Nephron (organoid): ENCODE data around the gene ATP11A.

ENCODE experiments used
- H3K27ac Mint-ChIP-seq, 3 experiments: 2 replicates each; pipeline ENCODE4 v1.8.0; 2020; ENCODE audit warnings: mixed read lengths in 3 of 3, mild to moderate bottlenecking in 2 of 3, moderate library complexity in 1 of 3
- H3K27me3 Mint-ChIP-seq: 2 replicates; pipeline ENCODE4 v1.8.0; 2021; ENCODE audit warnings: low read depth, mild to moderate bottlenecking, moderate library complexity, mixed read lengths
- H3K36me3 Mint-ChIP-seq: 2 replicates; pipeline ENCODE4 v1.8.0; 2020; ENCODE audit warnings: low read depth, mixed read lengths
- H3K4me1 Mint-ChIP-seq: 2 replicates; pipeline ENCODE4 v1.8.0; 2020; ENCODE audit warnings: mixed read lengths
- H3K4me3 Mint-ChIP-seq, 3 experiments: 2 replicates each; pipeline ENCODE4 v1.8.0; 2020; ENCODE audit warnings: mild to moderate bottlenecking in 3 of 3, mixed read lengths in 3 of 3, moderate library complexity in 2 of 3
- H3K9me3 Mint-ChIP-seq: 2 replicates; pipeline ENCODE4 v1.8.0; 2020; ENCODE audit warnings: mixed read lengths
- TF ChIP-seq, protein P1 (sequence below), 3 experiments: fragments of 200-600 bp; sonication (generic); IDR thresholded peaks; one replicate each; pipeline ENCODE4 v1.5.0; 2021; ENCODE audit warnings: antibody characterized with exemption in 3 of 3; ENCODE audit not compliant: unreplicated experiment in 3 of 3

The ATP11A gene

DNA sequence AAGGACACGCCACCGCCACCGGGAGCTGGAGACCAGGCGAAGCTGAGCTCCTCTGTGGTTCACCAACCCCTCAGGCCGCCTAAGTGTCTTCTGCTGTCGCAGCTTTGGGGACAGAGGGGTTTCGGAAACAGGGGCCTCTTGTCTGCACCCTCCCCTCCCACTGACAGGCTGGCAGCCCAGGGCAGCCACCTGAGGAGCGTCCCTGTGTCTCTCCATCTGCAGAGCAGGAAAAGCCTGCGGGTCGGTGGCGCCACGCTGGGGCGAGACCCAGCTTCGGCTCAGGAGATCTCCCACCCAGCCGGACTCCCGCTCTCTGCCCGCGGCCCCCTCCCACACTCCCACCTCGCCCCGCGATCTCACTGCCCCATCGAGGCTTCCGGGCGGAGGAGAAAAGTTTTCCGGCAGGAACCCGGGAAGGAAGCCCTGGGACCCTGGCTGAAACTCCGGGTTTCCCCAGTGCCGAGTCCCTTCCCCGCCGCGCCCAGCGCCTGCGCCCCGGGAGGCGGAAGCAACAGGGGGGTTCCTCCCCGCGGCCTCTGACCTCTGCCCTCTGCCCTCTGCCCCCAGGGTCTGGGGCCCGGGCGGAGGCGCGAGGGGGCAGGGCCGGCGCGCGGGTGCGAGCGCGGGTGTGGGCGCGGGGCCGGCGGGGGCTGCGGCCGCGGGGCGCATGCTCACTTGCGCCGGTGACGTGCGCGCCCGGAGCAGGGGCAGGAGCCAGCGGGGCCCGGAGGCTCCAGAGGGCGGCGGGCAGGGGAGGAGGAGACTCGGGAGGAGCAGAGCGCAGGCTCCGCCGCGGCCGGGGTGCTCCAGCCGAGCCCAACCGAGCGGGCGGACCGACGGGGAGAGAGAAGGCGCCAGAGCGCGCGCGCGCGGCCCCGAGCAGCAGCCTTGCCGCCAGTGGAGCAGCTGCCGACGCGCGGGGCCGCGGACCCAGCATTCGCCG, at the start of gene ATP11A:
Gene ATP11A, plus strand, starts transcription at position 736 of the 943 bp plus-strand sequence. CDS start 379 bp downstream, outside the sequence.
- Mint-ChIP-seq H3K4me3 (peak within 1 kb of the TSS; percentile 87 to 88 (median 87)), H3K27me3 (peaks cover 23% of the 10 kb centered on the region), H3K4me1 (peaks cover 44% of the 10 kb centered on the region), H3K27ac (peak within 1 kb of the TSS; percentile 76 to 87 (median 76)), H3K36me3 (no peaks in the 10 kb centered on the region), H3K9me3 (no peaks in the 10 kb centered on the region)
- TF ChIP-seq, protein P1, sequence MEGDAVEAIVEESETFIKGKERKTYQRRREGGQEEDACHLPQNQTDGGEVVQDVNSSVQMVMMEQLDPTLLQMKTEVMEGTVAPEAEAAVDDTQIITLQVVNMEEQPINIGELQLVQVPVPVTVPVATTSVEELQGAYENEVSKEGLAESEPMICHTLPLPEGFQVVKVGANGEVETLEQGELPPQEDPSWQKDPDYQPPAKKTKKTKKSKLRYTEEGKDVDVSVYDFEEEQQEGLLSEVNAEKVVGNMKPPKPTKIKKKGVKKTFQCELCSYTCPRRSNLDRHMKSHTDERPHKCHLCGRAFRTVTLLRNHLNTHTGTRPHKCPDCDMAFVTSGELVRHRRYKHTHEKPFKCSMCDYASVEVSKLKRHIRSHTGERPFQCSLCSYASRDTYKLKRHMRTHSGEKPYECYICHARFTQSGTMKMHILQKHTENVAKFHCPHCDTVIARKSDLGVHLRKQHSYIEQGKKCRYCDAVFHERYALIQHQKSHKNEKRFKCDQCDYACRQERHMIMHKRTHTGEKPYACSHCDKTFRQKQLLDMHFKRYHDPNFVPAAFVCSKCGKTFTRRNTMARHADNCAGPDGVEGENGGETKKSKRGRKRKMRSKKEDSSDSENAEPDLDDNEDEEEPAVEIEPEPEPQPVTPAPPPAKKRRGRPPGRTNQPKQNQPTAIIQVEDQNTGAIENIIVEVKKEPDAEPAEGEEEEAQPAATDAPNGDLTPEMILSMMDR (IDR thresholded peaks at IDR 0.05; ENCODE audit: unreplicated experiment in 3 of 3): no peak

DNA sequence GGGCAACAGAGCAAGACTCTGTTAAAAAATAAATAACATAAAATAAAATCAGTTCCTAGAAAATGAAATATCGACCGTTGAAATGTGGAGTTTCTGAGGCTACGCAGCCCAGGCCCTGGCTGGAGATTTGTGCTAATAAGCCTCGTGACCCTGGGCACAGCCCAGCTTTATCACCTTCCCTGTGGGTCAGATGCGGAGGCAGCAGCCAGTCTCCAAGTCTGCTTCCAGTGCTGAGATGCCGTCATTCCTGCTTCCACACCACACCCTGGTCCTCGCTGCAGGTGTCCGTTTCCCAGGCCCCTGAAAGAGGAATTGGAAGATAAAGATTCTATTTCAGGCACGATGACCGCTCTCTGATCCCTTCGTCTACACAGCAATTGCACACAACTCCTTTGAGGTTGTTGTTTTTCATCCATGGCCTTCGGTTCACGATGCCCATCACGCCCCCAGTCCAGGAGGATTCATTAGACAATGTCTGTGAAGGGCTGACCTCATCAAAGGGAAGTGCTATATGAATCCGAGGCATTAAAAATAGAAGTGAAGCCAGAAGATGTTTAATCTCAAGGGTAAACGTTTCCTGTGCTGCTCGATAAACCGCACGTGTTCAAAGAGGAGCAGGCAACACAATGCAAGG, 48.3 kb upstream of the ATP11A start:
- Mint-ChIP-seq H3K27ac (no peak overlapping the region), H3K9me3 (no peaks in the 10 kb centered on the region), H3K4me1 (no peaks in the 10 kb centered on the region), H3K27me3 (peaks cover 42% of the 10 kb centered on the region), H3K4me3 (no peak overlapping the region), H3K36me3 (no peaks in the 10 kb centered on the region)
- TF ChIP-seq, protein P1 (IDR thresholded peaks at IDR 0.05; ENCODE audit: unreplicated experiment in 3 of 3): no peak

DNA sequence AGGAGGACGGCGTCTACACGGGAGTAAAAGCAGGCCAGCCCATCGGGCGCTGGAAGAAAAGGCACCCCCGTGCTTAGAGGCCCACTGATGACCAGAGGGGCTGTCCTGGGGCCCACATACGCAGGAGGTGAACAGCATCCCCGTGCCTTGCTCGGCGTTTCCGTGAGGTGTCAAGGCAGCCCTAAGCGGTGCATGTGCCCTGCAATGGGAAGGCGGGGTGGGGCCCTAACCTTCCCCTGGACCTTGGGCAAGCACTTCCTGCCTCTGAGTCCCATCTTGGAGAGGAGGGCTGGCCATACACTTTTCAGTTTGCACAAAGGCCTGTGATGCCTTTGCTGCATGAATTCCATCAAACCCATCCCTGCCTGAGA, 47.8 kb upstream of the ATP11A start:
- Mint-ChIP-seq H3K4me3 (no peak overlapping the region), H3K9me3 (no peaks in the 10 kb centered on the region), H3K27me3 (peaks cover 42% of the 10 kb centered on the region), H3K27ac (no peak overlapping the region), H3K36me3 (no peaks in the 10 kb centered on the region), H3K4me1 (no peaks in the 10 kb centered on the region)
- TF ChIP-seq, protein P1 (IDR thresholded peaks at IDR 0.05; ENCODE audit: unreplicated experiment in 3 of 3): no peak

DNA sequence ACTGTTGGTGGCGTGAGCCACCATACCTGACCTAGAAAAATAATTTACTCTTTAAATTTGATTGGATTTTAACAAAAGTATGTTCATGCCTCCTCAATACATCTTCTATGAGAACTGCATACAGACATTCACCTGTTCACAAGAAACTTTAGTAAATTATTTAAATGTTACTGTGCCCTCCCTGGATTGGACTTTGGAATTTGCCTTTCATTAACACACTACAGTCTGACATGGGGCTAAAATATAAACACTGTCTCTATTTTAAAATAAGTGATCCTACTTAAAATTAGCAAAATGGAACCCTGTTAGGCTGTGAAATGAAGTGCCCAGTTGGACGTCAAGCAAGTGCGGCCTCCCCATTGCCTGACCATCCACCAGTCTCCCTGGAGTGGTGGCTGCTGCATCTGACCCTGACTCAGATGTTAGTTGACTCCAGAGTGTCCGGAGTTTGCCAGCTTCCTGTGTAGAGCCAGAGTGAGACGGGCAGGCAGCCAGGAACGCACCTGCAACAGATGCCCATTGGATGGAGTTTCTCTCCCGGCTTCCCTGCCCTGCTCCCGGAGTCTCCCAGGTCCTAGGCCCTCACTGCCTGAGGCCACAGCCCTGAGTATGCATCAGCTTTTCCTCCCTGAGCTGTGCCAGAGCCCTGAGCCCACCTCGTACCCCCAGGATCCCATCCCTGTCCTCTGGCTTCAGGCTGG, 45.9 kb upstream of the ATP11A start:
- H3K4me1 Mint-ChIP-seq: no peaks in the 10 kb centered on the region

DNA sequence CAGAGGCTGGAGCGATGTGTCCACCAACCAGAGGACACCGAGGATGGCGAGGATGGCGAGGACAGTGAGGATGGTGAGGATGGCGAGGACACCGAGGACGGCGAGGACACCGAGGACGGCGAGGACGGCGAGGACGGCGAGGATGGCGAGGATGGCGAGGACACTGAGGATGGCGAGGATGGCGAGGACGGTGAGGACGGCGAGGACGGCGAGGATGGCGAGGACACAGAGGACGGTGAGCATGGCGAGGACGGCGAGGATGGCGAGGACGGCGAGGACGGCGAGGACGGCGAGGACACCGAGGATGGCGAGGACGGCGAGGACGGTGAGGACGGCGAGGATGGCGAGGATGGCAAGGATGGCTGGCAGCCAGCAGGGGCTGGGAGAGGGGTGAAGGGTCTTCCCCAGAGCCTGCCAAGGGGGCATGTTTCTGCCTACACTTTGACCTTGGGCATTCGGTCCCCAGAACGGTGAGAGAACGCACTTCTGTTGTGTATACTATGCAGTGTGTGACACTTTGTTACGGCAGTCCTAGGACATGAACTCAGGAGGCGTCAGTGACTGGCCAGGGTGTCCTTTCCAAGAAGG, 44.4 kb upstream of the ATP11A start:
- H3K27ac Mint-ChIP-seq: peak overlapping the region in 1 of 3 experiments; percentile 49
- no peak overlapping the region for H3K4me3 Mint-ChIP-seq
- no peaks in the 10 kb centered on the region for H3K36me3 Mint-ChIP-seq
- no peaks in the 10 kb centered on the region for H3K9me3 Mint-ChIP-seq
- TF ChIP-seq, protein P1 (IDR thresholded peaks at IDR 0.05; ENCODE audit: unreplicated experiment in 3 of 3): no peak
- no peaks in the 10 kb centered on the region for H3K4me1 Mint-ChIP-seq
- H3K27me3 Mint-ChIP-seq: peaks cover 12% of the 10 kb centered on the region

More for the DNA sequence above, 45.9 kb upstream of the ATP11A start:
- Mint-ChIP-seq H3K4me3 (no peak overlapping the region), H3K36me3 (no peaks in the 10 kb centered on the region), H3K9me3 (no peaks in the 10 kb centered on the region), H3K27me3 (peaks cover 26% of the 10 kb centered on the region), H3K27ac (no peak overlapping the region)
- TF ChIP-seq, protein P1 (IDR thresholded peaks at IDR 0.05; ENCODE audit: unreplicated experiment in 3 of 3): no peak
